Mucosa of rectum (tissue), 2 donors: ENCODE data around the gene L2HGDH.

Experiments
- H3K27ac ChIP-seq, 2 donors: one replicate each; pipeline ENCODE4 v1.7.0; 2013; ENCODE audit warnings: inconsistent platforms in 2 of 2, low read depth in 2 of 2, low read length in 2 of 2
- H3K27me3 ChIP-seq, 2 donors: one replicate each; pipeline ENCODE4 v1.7.0; 2013; ENCODE audit warnings: low read length in 2 of 2; ENCODE audit not compliant: control insufficient read depth in 2 of 2, insufficient read depth in 2 of 2
- H3K36me3 ChIP-seq, 2 donors: one replicate each; pipeline ENCODE4 v1.7.0; 2013; ENCODE audit warnings: low read length in 2 of 2; ENCODE audit not compliant: control insufficient read depth in 2 of 2, insufficient read depth in 2 of 2
- H3K4me1 ChIP-seq, 2 donors: one replicate each; pipeline ENCODE4 v1.7.0; 2013; ENCODE audit warnings: low read length in 2 of 2, mild to moderate bottlenecking in 1 of 2; ENCODE audit not compliant: control insufficient read depth in 2 of 2, insufficient read depth in 2 of 2
- H3K4me3 ChIP-seq, 2 donors: one replicate each; pipeline ENCODE4 v1.7.0; 2013; ENCODE audit warnings: low read length in 2 of 2
- H3K9ac ChIP-seq, 2 donors: one replicate each; pipeline ENCODE4 v1.7.0; 2013; ENCODE audit warnings: low read length in 2 of 2, low read depth in 1 of 2, mild to moderate bottlenecking in 1 of 2
- H3K9me3 ChIP-seq, 2 donors: one replicate each; pipeline ENCODE4 v1.7.0; 2013; ENCODE audit warnings: low read length in 2 of 2; ENCODE audit not compliant: control insufficient read depth in 2 of 2
- donor health status: healthy.
- donor health status: Normal muscosa, but diverticular disease.

The L2HGDH gene

DNA sequence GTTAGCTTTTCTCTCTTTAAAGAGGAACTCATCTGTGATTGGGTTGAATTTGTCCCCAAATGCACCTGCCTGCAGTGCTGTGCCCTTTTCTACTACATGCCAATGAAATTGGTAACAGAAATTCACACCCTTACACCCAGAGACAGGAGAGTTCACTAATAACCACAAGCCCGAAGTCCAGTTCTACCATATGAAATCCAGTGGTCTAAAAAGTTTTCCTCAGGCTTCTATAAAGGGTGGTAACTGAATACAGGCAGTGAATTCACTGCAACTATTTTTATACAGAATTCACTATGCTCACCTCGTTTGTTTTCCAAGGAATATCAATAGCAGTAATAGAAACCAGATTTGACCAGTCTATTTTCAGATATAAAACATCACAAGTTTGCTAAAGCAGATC, 49.2 kb downstream of the L2HGDH start:
- Histone ChIP-seq H3K27ac (no peak overlapping the region), H3K36me3 (no peaks in the 10 kb centered on the region), H3K9me3 (no peaks in the 10 kb centered on the region), H3K27me3 (no peaks in the 10 kb centered on the region), H3K9ac (no peak overlapping the region), H3K4me3 (no peak overlapping the region), H3K4me1 (no peaks in the 10 kb centered on the region)

DNA sequence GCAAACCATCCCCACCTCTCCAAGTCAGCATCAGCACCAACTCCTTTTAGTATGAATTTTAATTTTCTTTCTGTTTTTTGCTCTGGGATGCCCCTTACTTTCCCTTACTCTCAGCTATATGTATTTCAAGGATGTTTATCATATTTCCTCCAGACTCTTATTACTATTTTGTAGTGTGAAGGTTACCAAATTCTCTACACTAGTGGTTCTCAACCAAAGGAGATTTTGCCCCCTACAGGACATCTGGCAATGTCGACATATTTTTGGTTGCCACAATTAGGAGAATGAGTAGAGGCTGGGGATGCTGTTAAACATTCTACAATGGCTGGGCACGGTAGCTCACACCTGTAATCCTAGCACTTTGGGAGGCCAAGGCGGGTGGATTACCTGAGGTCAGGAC, 51.5 kb downstream of the L2HGDH start:
- Histone ChIP-seq H3K36me3 (no peaks in the 10 kb centered on the region), H3K9me3 (no peaks in the 10 kb centered on the region), H3K27ac (no peak overlapping the region), H3K27me3 (no peaks in the 10 kb centered on the region), H3K9ac (no peak overlapping the region), H3K4me1 (no peaks in the 10 kb centered on the region), H3K4me3 (no peak overlapping the region)

DNA sequence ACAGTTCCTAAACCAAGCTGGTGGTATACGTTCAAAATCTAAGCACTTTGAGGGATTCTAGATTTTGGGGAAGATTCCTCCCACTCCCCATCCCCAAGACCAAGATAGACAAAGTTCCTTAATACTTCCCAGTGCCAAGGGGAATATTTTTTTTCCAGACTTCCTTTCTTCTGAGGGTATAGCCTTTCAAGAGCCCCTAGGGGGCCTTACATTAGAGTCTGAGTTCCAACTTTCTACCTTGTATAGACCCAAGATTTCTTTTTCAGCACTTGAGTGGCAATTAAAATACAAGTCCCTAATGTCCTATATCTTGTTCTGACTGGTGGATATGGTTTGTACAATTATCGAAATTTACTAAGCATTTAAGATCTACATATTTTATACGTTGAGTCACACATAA, 52.0 kb downstream of the L2HGDH start:
- no peak overlapping the region for H3K27ac ChIP-seq
- no peaks in the 10 kb centered on the region for H3K4me1 ChIP-seq
- no peak overlapping the region for H3K9ac ChIP-seq
- no peaks in the 10 kb centered on the region for H3K36me3 ChIP-seq
- no peaks in the 10 kb centered on the region for H3K27me3 ChIP-seq
- no peak overlapping the region for H3K4me3 ChIP-seq
- no peaks in the 10 kb centered on the region for H3K9me3 ChIP-seq

DNA sequence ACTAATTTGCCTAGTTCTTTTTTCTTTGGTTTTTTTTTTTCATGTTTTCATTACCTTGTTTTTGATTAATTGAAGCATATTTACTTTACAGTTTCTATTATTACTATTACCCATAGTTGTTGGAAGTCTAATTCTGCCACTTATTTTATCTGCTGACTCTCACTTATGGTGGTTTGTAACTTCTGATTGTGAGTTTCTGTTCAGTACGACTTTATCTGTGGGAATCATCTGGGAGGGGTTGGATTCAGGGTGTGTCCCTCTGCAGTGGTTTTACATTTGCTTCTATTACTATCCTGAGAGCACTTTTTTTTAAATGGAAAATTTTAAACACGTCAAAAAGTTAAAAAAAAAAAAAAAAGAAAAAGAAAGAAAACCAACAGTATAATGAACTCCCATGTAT, 54.3 kb downstream of the L2HGDH start:
- Histone ChIP-seq H3K9ac (no peak overlapping the region), H3K4me3 (no peak overlapping the region), H3K27me3 (no peaks in the 10 kb centered on the region), H3K9me3 (no peaks in the 10 kb centered on the region), H3K4me1 (no peaks in the 10 kb centered on the region), H3K27ac (no peak overlapping the region), H3K36me3 (peaks cover 0 to 2% of the 10 kb centered on the region in 2 donors)

DNA sequence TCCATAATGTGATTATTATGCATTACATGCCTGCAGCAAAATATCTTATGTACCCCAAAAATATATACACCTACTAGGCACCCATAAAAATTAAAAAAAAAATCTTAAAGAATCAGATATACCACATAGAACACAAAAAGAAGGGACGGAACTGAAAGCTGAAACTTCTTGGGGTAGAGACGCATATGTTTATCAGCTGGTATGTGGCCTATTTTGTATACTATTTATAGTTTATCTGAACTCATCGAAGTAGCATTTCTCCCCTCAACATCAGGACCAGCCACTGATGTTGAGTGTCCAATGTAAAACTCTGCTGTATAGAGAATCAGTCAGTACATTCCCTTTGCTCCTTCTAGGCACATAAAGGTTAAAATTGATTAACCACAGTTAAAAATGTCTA, 57.8 kb downstream of the L2HGDH start:
- Histone ChIP-seq H3K4me3 (no peak overlapping the region), H3K36me3 (peaks cover 0 to 2% of the 10 kb centered on the region in 2 donors), H3K9me3 (no peaks in the 10 kb centered on the region), H3K27me3 (no peaks in the 10 kb centered on the region), H3K27ac (no peak overlapping the region), H3K9ac (no peak overlapping the region), H3K4me1 (no peaks in the 10 kb centered on the region)

DNA sequence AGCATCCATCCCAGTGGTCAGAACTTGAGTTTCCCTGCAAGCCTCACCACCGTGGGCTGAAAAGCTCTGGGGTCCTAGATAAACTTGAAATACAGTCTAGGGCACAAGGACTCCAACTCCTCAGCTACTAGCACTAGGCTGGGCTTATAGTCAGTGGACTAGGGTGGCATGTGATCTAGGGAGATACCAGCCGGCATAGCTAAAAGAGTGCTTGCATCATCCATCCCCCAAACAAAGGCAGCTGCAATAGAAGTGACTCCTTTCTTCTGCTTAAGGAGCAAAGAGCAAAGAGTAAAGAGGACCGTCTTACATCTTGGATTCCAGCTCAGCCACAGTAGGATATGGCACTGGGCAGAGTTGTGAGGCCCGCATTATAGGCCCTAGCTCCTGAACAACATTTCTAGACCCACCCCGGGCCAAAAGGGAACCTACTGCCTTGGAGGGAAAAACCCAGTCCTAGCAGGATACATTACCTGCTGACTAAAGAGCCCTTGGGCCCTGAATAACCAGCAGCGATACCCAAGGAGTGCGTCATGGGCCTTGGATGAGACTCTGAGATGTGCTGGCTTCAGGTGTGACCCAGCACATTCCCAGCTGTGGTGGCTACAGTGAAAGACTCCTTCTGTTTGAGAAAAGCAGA, 62.8 kb downstream of the L2HGDH start:
- Histone ChIP-seq H3K27me3 (no peaks in the 10 kb centered on the region), H3K4me1 (no peaks in the 10 kb centered on the region), H3K4me3 (no peak overlapping the region), H3K27ac (no peak overlapping the region), H3K9me3 (no peaks in the 10 kb centered on the region), H3K36me3 (peaks cover 0 to 1% of the 10 kb centered on the region in 2 donors), H3K9ac (no peak overlapping the region)

DNA sequence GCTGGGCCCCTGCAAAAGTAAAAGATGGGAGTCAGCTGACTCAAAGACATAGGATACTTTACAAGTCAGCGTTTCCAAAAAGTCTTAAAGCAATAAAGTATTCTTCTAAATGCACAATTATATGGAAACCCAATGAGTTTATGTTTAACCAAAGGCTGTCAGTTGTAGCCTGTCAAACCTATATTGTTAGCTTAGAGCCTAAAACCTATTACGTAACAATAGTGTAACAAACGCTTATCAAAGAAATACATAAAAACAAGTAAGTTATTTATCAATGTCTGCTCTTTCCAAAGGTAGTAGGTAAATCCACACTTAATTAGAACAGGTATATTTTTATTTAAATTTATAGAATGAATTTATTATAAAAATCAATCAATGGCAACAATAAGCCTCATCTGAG, 64.8 kb downstream of the L2HGDH start:
- H3K36me3 ChIP-seq: no peaks in the 10 kb centered on the region
- no peak overlapping the region for H3K9ac ChIP-seq
- no peaks in the 10 kb centered on the region for H3K4me1 ChIP-seq
- H3K4me3 ChIP-seq: no peak overlapping the region
- no peak overlapping the region for H3K27ac ChIP-seq
- H3K27me3 ChIP-seq: no peaks in the 10 kb centered on the region
- no peaks in the 10 kb centered on the region for H3K9me3 ChIP-seq

DNA sequence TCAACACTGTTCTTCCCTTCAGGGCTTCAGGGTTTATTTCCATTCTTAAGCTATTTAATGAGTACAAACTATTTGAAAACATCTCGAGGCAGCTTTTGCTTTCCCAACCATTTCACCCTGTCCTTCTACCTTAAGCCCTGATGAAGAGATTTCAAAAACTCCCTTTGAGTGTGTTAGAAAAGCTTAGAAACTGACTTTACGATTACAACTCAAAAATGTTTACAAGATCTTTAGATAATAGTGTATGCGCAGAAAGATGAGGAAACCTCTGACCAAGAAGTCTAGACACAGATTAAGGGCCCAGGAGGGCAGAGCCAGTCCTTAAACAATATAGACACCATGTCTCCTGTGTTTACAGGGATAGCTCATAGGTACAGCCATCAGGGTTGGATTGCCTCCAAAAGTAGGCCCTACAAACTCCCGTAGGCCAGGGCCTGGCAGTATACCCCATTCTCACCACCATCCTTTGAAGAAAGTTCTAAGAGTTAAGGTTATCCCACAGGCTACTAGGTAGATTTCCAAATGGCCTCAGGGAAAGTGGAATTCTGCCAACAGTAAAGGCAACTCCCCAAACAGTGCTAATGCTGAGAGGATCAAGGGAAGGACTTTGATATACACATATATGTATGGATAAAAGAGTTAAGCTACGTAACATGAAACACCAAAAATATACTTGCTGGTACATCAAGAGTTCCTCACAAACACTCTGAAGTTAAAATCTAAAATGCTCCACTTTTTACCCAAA, 69.3 kb downstream of the L2HGDH start:
- no peaks in the 10 kb centered on the region for H3K4me1 ChIP-seq
- H3K27me3 ChIP-seq: no peaks in the 10 kb centered on the region
- H3K4me3 ChIP-seq: no peak overlapping the region
- no peaks in the 10 kb centered on the region for H3K9me3 ChIP-seq
- no peak overlapping the region for H3K27ac ChIP-seq
- H3K9ac ChIP-seq: no peak overlapping the region
- no peaks in the 10 kb centered on the region for H3K36me3 ChIP-seq

DNA sequence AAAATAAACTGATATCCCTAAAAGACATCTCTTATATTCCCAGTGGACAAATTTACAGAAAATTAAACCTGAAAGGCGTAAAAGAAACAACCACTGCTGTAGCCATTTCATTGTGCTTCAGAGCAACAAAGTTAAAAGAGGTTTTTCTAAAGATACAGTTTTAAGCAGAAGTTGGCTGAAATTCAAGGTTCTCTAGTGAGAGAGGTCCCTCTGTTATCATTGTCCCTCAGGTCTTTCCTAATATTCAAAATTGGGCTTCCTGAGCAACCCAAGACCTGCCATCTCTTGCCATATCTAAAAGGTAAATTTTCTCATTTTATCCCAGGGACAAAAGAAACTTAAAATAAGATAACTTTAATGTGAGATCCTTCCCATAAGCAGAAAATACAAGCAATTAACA, 69.9 kb downstream of the L2HGDH start:
- H3K9ac ChIP-seq: no peak overlapping the region

DNA sequence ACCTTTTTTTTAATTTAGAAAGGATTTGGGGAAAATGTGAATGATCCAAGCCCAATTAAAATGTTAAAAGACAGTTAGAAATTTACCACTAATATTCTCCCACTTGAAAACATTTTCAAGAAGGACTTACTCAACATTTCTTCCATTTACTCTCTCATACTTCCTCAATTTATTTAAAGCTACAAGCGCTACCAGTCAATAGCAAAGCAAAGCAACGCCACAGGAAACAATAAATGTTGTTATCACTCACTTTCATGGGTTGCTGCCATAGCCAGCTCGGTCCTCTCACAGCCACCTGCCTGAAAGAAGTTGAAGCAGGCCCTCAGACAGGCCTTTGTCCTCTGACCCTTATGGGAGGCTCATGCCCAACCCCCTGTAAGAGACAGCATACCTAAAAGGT, 74.6 kb downstream of the L2HGDH start:
- no peaks in the 10 kb centered on the region for H3K36me3 ChIP-seq
- H3K4me3 ChIP-seq: no peak overlapping the region
- no peaks in the 10 kb centered on the region for H3K27me3 ChIP-seq
- H3K9ac ChIP-seq: no peak overlapping the region
- no peak overlapping the region for H3K27ac ChIP-seq
- H3K4me1 ChIP-seq: no peaks in the 10 kb centered on the region
- H3K9me3 ChIP-seq: no peaks in the 10 kb centered on the region

More for the DNA sequence above, 69.9 kb downstream of the L2HGDH start:
- Histone ChIP-seq H3K4me3 (no peak overlapping the region), H3K4me1 (no peaks in the 10 kb centered on the region), H3K27ac (no peak overlapping the region), H3K27me3 (no peaks in the 10 kb centered on the region), H3K36me3 (no peaks in the 10 kb centered on the region), H3K9me3 (no peaks in the 10 kb centered on the region)
